PC-9 (cell line): ENCODE measurements around the gene MAPT. TPM values are rescaled to one million over a fixed set of nuclear protein-coding genes. Genes with fewer than 3 reads are reported as not detected.
"Not testable (repeated sequence)": the region's sequence is repeated elsewhere in the genome, so short reads cannot be mapped to it uniquely, and the experiment has no call there.

Experiments used
- BruUV-seq: library from RNA; stranded (reverse); fragments of 400-500 nt; replicated peaks from 2 replicates; lab custom pipeline; 2021; lab: Mats Ljungman, UMichigan
- CTCF ChIA-PET: fragments of 300-600 bp; sonication (Branson Sonifier 250); formaldehyde crosslinking; loops from one replicate; lab custom pipeline; 2022; ENCODE audit warnings: antibody characterized with exemption; lab: Charles Lee
- POLR2A ChIA-PET: fragments of 300-600 bp; sonication (Branson Sonifier 250); formaldehyde crosslinking; loops from one replicate; lab custom pipeline; 2022; ENCODE audit warnings: antibody characterized with exemption; ENCODE audit not compliant: unreplicated experiment; lab: Charles Lee
- DNase-seq, 2 experiments: peaks; one replicate each; pipeline versions ENCODE4 v3.0.0 to v3.0.0-alpha.2; 2015 to 2022; ENCODE audit warnings: mixed read lengths in 1 of 2
- H2AFZ ChIP-seq: fragments of 200-600 bp; sonication (generic); 2 replicates; pipeline ENCODE4 v1.8.1; 2017; ENCODE audit warnings: antibody characterized with exemption
- H3F3A ChIP-seq: fragments of 200-600 bp; sonication (generic); 2 replicates; pipeline ENCODE4 v1.8.1; 2017; ENCODE audit warnings: antibody characterized with exemption, mild to moderate bottlenecking, low read depth; ENCODE audit not compliant: insufficient read depth
- H3K27ac ChIP-seq: fragments of 200-600 bp; sonication (generic); 2 replicates; pipeline ENCODE4 v1.6.1; 2016; ENCODE audit warnings: mixed run types
- H3K27me3 ChIP-seq: fragments of 200-600 bp; sonication (generic); 2 replicates; pipeline ENCODE4 v1.6.1; 2016; ENCODE audit warnings: low read depth, mixed run types; ENCODE audit not compliant: insufficient read depth
- H3K36me3 ChIP-seq: fragments of 200-600 bp; sonication (generic); 2 replicates; pipeline ENCODE4 v1.6.1; 2016; ENCODE audit warnings: low read depth, mixed run types
- H3K4me1 ChIP-seq: fragments of 200-600 bp; sonication (generic); replicated peaks from 2 replicates; pipeline ENCODE4 v1.6.1; 2016; ENCODE audit warnings: mixed run types; ENCODE audit not compliant: insufficient read depth
- H3K4me2 ChIP-seq: fragments of 200-600 bp; sonication (generic); 2 replicates; pipeline ENCODE4 v1.6.1; 2017; ENCODE audit warnings: mixed run types
- H3K4me3 ChIP-seq: fragments of 200-600 bp; sonication (generic); 2 replicates; pipeline ENCODE4 v1.6.1; 2016; ENCODE audit warnings: mixed run types
- H3K79me2 ChIP-seq: fragments of 200-600 bp; sonication (generic); 2 replicates; pipeline ENCODE4 v1.6.1; 2017; ENCODE audit warnings: low read depth, mixed run types
- H3K9me2 ChIP-seq: fragments of 200-600 bp; sonication (generic); 2 replicates; pipeline ENCODE4 v1.8.1; 2017; ENCODE audit warnings: mild to moderate bottlenecking; ENCODE audit not compliant: insufficient read depth
- H3K9me3 ChIP-seq: fragments of 200-600 bp; sonication (generic); 2 replicates; pipeline ENCODE4 v1.8.1; 2016; ENCODE audit warnings: low read depth; ENCODE audit not compliant: insufficient read depth
- H4K20me1 ChIP-seq: fragments of 200-600 bp; sonication (generic); 2 replicates; pipeline ENCODE4 v1.8.1; 2017; ENCODE audit not compliant: insufficient read depth
- EZH2 ChIP-seq: fragments of 200-600 bp; sonication (generic); IDR thresholded peaks from 2 replicates; pipeline ENCODE4 v1.8.0; 2017; ENCODE audit warnings: antibody characterized with exemption, low read depth
- intact Hi-C: fragments of 100-400 bp; cut with micrococcal nuclease; formaldehyde crosslinking; loops from one replicate; pipeline ENCODE4 v1.10.0; 2022; ENCODE audit not compliant: unreplicated experiment
- total RNA-seq: library from RNA; stranded (reverse); gene quantifications from 2 replicates; pipeline ENCODE4 v1.2.3, GENCODE V29; 2021
- TF ChIP-seq, protein P1 (sequence below): fragments of 200-600 bp; sonication (generic); conservative IDR thresholded peaks from 2 replicates; pipeline ENCODE4 v1.6.1; 2017; ENCODE audit warnings: mixed run types, antibody characterized with exemption, mild to moderate bottlenecking, moderate library complexity

Gene MAPT
- total RNA-seq, 1 experiment from 2014 or later, result 0.85 TPM

DNA sequence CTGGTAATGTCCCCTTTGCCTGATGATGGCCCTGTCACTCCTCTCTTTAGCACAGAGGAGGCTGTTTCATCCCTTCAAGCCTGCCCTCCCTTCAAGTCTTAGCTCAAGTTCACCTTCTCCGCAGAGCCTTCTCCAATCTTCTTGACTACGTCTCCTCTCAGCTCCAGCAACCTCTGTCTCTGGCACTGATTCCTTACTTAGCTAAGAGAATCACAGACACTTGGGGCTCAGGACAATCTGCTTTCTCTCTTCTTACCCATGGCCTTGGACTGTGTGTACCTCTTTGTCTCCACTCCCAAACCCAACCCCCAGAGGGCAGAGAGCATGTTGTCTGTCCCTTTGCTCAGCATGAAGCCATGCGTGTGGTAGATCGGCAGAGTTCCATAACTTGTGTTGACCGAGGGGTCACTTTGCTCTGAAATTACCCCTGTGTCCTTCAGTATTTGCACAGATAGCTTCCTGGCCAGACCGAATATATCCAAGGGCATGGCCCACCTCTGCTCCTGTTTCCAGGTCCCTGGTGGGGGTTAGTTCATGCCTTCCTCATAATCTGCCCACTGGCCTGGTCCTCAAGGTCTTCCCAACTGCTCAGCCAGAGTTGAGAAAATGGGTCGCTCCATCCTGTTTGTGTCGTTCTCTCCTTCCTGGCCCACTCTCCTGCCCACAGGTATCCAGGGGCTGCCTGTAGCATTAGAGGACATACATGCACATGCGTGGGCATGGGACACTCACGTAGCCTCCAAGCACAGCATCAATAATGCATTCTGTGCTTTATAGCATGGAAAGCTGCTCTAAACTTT is 41.6 kb downstream of the MAPT start:
- H3K27me3 ChIP-seq, result peaks cover 69% of the 10 kb centered on the region
- H3K27ac ChIP-seq, result no peak overlapping the region
- intact Hi-C loops, result no loop called here
- POLR2A ChIA-PET, result no interaction called here
- no peak for TF ChIP-seq EZH2
- TF ChIP-seq, protein P1, sequence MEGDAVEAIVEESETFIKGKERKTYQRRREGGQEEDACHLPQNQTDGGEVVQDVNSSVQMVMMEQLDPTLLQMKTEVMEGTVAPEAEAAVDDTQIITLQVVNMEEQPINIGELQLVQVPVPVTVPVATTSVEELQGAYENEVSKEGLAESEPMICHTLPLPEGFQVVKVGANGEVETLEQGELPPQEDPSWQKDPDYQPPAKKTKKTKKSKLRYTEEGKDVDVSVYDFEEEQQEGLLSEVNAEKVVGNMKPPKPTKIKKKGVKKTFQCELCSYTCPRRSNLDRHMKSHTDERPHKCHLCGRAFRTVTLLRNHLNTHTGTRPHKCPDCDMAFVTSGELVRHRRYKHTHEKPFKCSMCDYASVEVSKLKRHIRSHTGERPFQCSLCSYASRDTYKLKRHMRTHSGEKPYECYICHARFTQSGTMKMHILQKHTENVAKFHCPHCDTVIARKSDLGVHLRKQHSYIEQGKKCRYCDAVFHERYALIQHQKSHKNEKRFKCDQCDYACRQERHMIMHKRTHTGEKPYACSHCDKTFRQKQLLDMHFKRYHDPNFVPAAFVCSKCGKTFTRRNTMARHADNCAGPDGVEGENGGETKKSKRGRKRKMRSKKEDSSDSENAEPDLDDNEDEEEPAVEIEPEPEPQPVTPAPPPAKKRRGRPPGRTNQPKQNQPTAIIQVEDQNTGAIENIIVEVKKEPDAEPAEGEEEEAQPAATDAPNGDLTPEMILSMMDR, result no peak
- no peaks in the 10 kb centered on the region for H3K36me3 ChIP-seq
- BruUV-seq, result no TSS peak
- H3K4me2 ChIP-seq, result no peak overlapping the region
- H3K79me2 ChIP-seq, result no peaks in the 10 kb centered on the region
- H3F3A ChIP-seq, result no peaks in the 10 kb centered on the region
- H3K4me3 ChIP-seq, result no peak overlapping the region
- CTCF ChIA-PET, result no interaction called here
- H2AFZ ChIP-seq, result no peak overlapping the region
- H3K4me1 ChIP-seq, result no peaks in the 10 kb centered on the region
- no peaks in the 10 kb centered on the region for H3K9me2 ChIP-seq
- H4K20me1 ChIP-seq, result no peaks in the 10 kb centered on the region
- no peaks in the 10 kb centered on the region for H3K9me3 ChIP-seq
- DNase-seq, result no peak

DNA sequence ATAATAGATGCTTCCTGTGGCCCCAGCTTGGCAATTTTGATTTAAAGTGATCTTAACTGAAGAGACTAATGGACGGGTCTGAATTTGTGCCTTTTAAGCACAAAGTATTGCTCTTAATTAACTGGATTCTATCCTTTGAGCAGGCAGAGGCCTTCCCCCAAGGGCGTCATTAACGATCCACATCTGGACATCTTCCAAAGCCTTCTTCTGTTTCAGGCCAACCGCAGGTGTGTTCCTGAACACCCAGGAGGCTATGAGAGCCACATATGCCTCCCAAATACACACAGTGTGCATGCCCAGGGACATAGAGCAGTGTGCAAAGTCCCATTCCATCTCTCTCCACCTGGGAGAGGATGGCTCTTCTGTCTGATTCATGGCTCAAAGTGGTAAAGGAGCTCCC is 42.3 kb downstream of the MAPT start:
- no peak overlapping the region for H2AFZ ChIP-seq
- no peaks in the 10 kb centered on the region for H3K9me3 ChIP-seq
- no peaks in the 10 kb centered on the region for H3K36me3 ChIP-seq
- H3K4me1 ChIP-seq, result no peaks in the 10 kb centered on the region
- no peak for TF ChIP-seq EZH2
- peaks cover 75% of the 10 kb centered on the region for H3K27me3 ChIP-seq
- intact Hi-C loops, result no loop called here
- no peaks in the 10 kb centered on the region for H4K20me1 ChIP-seq
- POLR2A ChIA-PET, result no interaction called here
- H3K9me2 ChIP-seq, result no peaks in the 10 kb centered on the region
- DNase-seq, result no peak
- H3K27ac ChIP-seq, result no peak overlapping the region
- BruUV-seq, result no TSS peak
- no peak overlapping the region for H3K4me3 ChIP-seq
- no peaks in the 10 kb centered on the region for H3K79me2 ChIP-seq
- H3F3A ChIP-seq, result no peaks in the 10 kb centered on the region
- H3K4me2 ChIP-seq, result no peak overlapping the region
- CTCF ChIA-PET, result no interaction called here

- CTCF ChIA-PET, H3K36me3 ChIP-seq, H2AFZ ChIP-seq, POLR2A ChIA-PET, H3K27ac ChIP-seq, H3K4me1 ChIP-seq, H3K4me2 ChIP-seq, DNase-seq, intact Hi-C loops, H3K4me3 ChIP-seq, H4K20me1 ChIP-seq, H3F3A ChIP-seq, BruUV-seq, H3K79me2 ChIP-seq, H3K9me3 ChIP-seq, H3K9me2 ChIP-seq: not testable (repeated sequence)
- H3K27me3 ChIP-seq, result peaks cover 80% of the 10 kb centered on the region
Observed at GRCh38 chr17:45937186-45937585, 42.8 kb downstream of the MAPT start.

DNA sequence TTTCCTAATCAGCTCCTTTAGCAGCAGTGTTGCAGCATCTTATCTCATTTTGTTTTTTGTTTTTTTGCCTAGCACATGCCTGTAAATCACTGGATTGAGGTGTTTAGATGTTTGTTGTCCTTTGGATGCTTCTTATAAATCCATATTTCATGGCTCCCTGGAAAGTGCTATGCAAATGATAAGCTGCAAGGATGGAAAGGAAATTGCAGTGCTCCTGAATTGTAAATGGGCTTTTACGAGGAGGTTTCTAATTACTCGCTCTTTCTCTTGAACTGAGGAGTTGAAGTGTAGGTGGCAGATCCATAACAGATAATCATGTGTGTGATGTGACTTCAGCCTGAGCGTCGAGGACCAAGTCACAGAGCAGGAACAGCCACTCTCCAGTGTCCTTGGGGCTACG is 45.0 kb downstream of the MAPT start:
- H3F3A ChIP-seq, result no peaks in the 10 kb centered on the region
- intact Hi-C loops, result no loop called here
- H3K36me3 ChIP-seq, result no peaks in the 10 kb centered on the region
- H3K79me2 ChIP-seq, result no peaks in the 10 kb centered on the region
- no peak for DNase-seq
- no peak overlapping the region for H3K27ac ChIP-seq
- no TSS peak for BruUV-seq
- H3K4me3 ChIP-seq, result no peak overlapping the region
- TF ChIP-seq, protein P1, result no peak
- no peak for TF ChIP-seq EZH2
- H2AFZ ChIP-seq, result no peak overlapping the region
- no peaks in the 10 kb centered on the region for H3K9me2 ChIP-seq
- no peaks in the 10 kb centered on the region for H4K20me1 ChIP-seq
- POLR2A ChIA-PET, result no interaction called here
- H3K9me3 ChIP-seq, result no peaks in the 10 kb centered on the region
- H3K4me1 ChIP-seq, result no peaks in the 10 kb centered on the region
- peaks cover 96% of the 10 kb centered on the region for H3K27me3 ChIP-seq
- CTCF ChIA-PET, result interaction anchor here (0.5 kb wide), 1 partner anchor 16 kb away, joined by 4 read pairs; no protein-coding TSS in a partner anchor
- H3K4me2 ChIP-seq, result no peak overlapping the region
